A673 (cell line): ENCODE measurements around the gene TLR8.

Experiments
- CTCF ChIP-seq: fragments of 300-800, 200-600 bp; sonication (generic); conservative IDR thresholded peaks from 2 replicates; pipeline ENCODE4 v1.5.1; 2017; ENCODE audit warnings: low read depth, mild to moderate bottlenecking, antibody characterized with exemption, low read length, moderate library complexity, mixed read lengths
- EZH2 ChIP-seq: fragments of 200-600 bp; sonication (generic); IDR thresholded peaks from 2 replicates; pipeline ENCODE4 v1.6.1; 2017; ENCODE audit warnings: borderline replicate concordance, low read depth, mild to moderate bottlenecking, mixed read lengths, antibody characterized with exemption, low read length; ENCODE audit not compliant: poor library complexity, severe bottlenecking

GRCh38 chrX:12871257-12871656 is 35.2 kb upstream of the TLR8 start:
- TF ChIP-seq CTCF = no peak
- TF ChIP-seq EZH2 = no peak
